ENCODE measurements around the gene SPIB. TPM values are rescaled to one million over a fixed set of nuclear protein-coding genes. Genes with fewer than 3 reads are reported as not detected.

The SPIB gene
- total RNA-seq, 4 donors from 2014 or later = not detected

DNA sequence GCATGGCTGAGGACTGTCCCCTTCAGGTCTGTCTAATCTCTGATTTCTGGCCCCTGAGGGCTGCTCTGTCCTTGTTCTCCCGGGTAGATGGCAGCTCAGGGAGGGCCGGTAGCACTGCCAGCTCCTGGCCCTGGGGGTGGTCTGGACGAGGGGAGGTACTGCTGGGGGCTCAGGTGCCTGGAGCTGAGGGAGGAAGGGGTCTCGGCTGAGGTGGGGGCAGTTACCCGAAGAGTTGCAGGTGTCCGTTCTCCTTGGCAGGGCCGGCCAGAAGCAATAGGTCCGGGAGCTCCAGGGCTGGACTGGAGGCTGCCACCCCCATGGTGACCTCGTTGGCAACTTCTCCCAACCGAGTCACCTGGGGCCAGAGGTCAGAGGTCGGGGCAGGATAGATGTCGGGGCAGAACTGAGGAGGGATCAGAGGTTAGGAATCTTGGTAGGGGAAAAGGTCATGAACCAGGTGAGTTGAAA lies 56.4 kb downstream of the SPIB start:
- Histone ChIP-seq H3K9me3 (no peaks in the 10 kb centered on the region), H3K4me1 (peaks cover 0 to 27% (median 13%) of the 10 kb centered on the region in 3 donors), H3K27ac (no peak overlapping the region), H3K36me3 (peaks cover 0 to 21% of the 10 kb centered on the region in 2 donors), H3K4me3 (no peak overlapping the region), H3K27me3 (no peaks in the 10 kb centered on the region)
- WGBS, 2 donors (ENCODE audit: low coverage in 1 of 2) = 80% methylated on average over 2 of the region's 12 CpGs; no CpG with 5 or more reads in 1 of the 2 donors
- TF ChIP-seq POLR2A (IDR thresholded peaks at IDR 0.05) = no peak
- TF ChIP-seq, protein P1, sequence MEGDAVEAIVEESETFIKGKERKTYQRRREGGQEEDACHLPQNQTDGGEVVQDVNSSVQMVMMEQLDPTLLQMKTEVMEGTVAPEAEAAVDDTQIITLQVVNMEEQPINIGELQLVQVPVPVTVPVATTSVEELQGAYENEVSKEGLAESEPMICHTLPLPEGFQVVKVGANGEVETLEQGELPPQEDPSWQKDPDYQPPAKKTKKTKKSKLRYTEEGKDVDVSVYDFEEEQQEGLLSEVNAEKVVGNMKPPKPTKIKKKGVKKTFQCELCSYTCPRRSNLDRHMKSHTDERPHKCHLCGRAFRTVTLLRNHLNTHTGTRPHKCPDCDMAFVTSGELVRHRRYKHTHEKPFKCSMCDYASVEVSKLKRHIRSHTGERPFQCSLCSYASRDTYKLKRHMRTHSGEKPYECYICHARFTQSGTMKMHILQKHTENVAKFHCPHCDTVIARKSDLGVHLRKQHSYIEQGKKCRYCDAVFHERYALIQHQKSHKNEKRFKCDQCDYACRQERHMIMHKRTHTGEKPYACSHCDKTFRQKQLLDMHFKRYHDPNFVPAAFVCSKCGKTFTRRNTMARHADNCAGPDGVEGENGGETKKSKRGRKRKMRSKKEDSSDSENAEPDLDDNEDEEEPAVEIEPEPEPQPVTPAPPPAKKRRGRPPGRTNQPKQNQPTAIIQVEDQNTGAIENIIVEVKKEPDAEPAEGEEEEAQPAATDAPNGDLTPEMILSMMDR (IDR thresholded peaks at IDR 0.05) = no peak
- TF ChIP-seq EP300 (IDR thresholded peaks at IDR 0.05) = no peak
- no peak for TF ChIP-seq POLR2AphosphoS5 (IDR thresholded peaks at IDR 0.05)
- no peak for ATAC-seq

DNA sequence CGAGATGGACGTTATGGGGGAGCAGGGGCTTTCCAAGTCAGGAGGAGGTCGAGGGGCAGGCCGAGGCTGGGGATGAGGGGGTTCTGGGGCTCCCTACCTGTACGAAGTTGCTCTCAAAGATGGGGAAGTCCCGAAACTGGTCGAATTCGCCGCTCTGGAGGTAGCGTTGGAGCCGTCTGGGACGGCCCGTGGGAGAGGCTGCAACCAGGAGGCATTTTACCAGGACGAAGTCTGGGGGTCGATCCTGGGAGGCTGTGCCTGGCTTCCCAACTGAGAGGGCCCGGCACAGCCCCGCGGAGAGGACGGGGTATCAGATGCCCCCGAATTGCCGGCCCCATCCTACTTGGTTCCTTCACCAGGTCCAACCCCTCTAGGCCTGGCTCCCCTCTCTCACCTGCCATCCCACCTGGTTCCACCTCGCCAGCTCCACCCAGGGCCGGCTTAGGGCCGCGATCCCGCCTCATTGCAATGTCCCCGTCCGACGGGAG lies 57.0 kb downstream of the SPIB start:
- no peak for ATAC-seq
- Histone ChIP-seq H3K4me1 (peaks cover 0 to 27% (median 13%) of the 10 kb centered on the region in 3 donors), H3K4me3 (peak overlapping the region; percentile 46 to 86), H3K27me3 (no peaks in the 10 kb centered on the region), H3K27ac (peak overlapping the region in 3 of 4 donors; percentile 70 to 78 (median 76)), H3K9me3 (no peaks in the 10 kb centered on the region), H3K36me3 (peaks cover 0 to 28% of the 10 kb centered on the region in 2 donors)
- TF ChIP-seq, protein P1 (IDR thresholded peaks at IDR 0.05) = no peak
- TF ChIP-seq EP300 (IDR thresholded peaks at IDR 0.05) (no peak), POLR2A (IDR thresholded peaks at IDR 0.05) (no peak), POLR2AphosphoS5 (IDR thresholded peaks at IDR 0.05) (no peak)
- WGBS, 2 donors (ENCODE audit: low coverage in 1 of 2) = 54 to 85% methylated on average over 5 to 16 of the region's 29 CpGs

DNA sequence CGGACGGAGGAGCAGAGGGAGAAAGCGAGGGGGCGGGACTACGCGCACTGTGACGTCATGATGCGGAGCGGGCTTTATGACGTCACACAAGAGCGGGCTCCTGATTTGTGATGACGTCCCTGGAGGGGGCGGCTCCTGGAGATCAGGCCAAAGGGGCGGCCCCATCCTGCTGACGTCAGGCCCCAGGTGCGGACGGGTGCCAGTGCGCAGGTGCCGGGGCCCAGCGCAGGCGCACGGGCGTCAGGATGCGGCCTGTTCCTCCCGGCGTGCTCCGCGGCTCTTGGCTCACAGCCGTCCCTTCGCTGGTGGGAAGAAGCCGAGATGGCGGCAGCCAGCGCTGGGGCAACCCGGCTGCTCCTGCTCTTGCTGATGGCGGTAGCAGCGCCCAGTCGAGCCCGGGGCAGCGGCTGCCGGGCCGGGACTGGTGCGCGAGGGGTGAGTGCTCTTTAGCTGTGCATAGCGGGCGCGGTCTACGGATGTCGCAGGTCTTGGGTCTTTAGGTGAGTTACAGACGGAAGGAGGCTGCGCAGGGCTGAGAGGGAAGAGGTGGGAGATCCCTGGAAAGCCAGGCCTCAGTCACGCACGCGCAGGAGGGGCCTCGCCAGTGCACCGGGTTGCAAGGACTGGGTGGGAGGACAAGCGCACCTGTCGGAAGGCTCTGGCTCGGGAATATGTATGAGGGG lies 57.6 kb downstream of the SPIB start, which contains the start of the genes EMC10 and GARIN5A:
TSS of gene EMC10 (plus strand) at position 284 of the 683 bp plus-strand sequence. CDS start at position 322, 38 bp downstream.
TSS of gene GARIN5A (minus strand) at position 625 of the 683 bp plus-strand sequence. CDS start at position 165, 460 bp downstream.
- Histone ChIP-seq H3K27me3 (no peaks in the 10 kb centered on the region), H3K4me3 (peak within 1 kb of the TSS; percentile 46 to 86), H3K36me3 (peaks cover 0 to 33% of the 10 kb centered on the region in 2 donors), H3K4me1 (peaks cover 0 to 27% (median 13%) of the 10 kb centered on the region in 3 donors), H3K27ac (peak within 1 kb of the TSS in 3 of 4 donors; percentile 70 to 78 (median 76)), H3K9me3 (no peaks in the 10 kb centered on the region)
- 1% methylated on average over 15 of the region's 58 CpGs; no CpG with 5 or more reads in 1 of the 2 donors for WGBS, 2 donors (ENCODE audit: low coverage in 1 of 2)
- TF ChIP-seq POLR2A (IDR thresholded peaks at IDR 0.05) (peak; percentile 35 to 51), POLR2AphosphoS5 (IDR thresholded peaks at IDR 0.05) (peak; percentile 57), EP300 (IDR thresholded peaks at IDR 0.05) (no peak)
- TF ChIP-seq, protein P1 (IDR thresholded peaks at IDR 0.05) = no peak
- ATAC-seq = peak; percentile 96

DNA sequence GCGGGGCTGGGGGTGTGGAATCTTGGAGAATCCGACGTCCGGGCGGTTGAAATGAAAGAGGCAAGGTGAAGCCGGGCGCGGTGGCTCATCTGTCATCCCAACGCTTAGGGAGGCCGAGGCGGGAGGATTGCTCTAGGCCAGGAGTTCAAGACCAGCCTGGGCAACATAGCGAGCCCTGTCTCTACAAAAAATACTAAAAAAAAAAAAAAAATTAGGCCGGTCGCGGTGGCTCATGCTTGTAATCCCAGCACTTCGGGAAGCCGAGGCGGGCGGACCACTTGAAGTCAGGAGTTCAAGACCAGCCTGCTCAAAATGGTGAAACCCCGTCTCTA lies 58.1 kb downstream of the SPIB start:
- Histone ChIP-seq H3K36me3 (peaks cover 0 to 38% of the 10 kb centered on the region in 2 donors), H3K27me3 (no peaks in the 10 kb centered on the region), H3K9me3 (no peaks in the 10 kb centered on the region), H3K4me3 (peak overlapping the region; percentile 46 to 86), H3K27ac (peak overlapping the region in 3 of 4 donors; percentile 70 to 78 (median 76)), H3K4me1 (peaks cover 0 to 27% (median 13%) of the 10 kb centered on the region in 3 donors)
- TF ChIP-seq POLR2AphosphoS5 (IDR thresholded peaks at IDR 0.05) (no peak), EP300 (IDR thresholded peaks at IDR 0.05) (no peak), POLR2A (IDR thresholded peaks at IDR 0.05) (no peak)
- TF ChIP-seq, protein P1 (IDR thresholded peaks at IDR 0.05) = no peak
- WGBS, 2 donors (ENCODE audit: low coverage in 1 of 2) = 33% methylated on average over 12 of the region's 20 CpGs; no CpG with 5 or more reads in 1 of the 2 donors
- ATAC-seq = no peak

Measured in gastroesophageal sphincter (tissue), 4 donors.